SK-N-SH (cell line): ENCODE data around the gene CFTR. TPM values are rescaled to one million over a fixed set of nuclear protein-coding genes. Genes with fewer than 3 reads are reported as not detected.

Experiments used
- CTCF ChIA-PET: fragments of 300-600, 350-600 bp; formaldehyde crosslinking; extraction: SDS; loops from one replicate; lab custom pipeline; 2021; lab: Yijun Ruan, JAX
- POLR2A ChIA-PET: fragments of 350-600 bp; sonication (Branson Sonifier 250); formaldehyde crosslinking; extraction: SDS; loops from one replicate; lab custom pipeline; 2020; ENCODE audit warnings: antibody characterized with exemption, inconsistent platforms; lab: Yijun Ruan, JAX
- DNase-seq: peaks from one replicate; pipeline ENCODE4 v3.0.0; 2012
- H2AFZ ChIP-seq: fragments of 200-600 bp; sonication (generic); 2 replicates; pipeline ENCODE4 v1.8.1; 2016; ENCODE audit warnings: antibody characterized with exemption, mild to moderate bottlenecking, low read depth
- H3F3A ChIP-seq: fragments of 200-600 bp; sonication (generic); replicated peaks from 2 replicates; pipeline ENCODE3; 2016; ENCODE audit warnings: antibody characterized with exemption, mild to moderate bottlenecking; ENCODE audit not compliant: insufficient read depth
- H3K27ac ChIP-seq, 2 experiments: fragments of 200-500 bp in 1 of 2; fragments of 200-600 bp in 1 of 2; sonication (Bioruptor generic) in 1 of 2; sonication (generic), shearing (Covaris generic) in 1 of 2; 2 replicates each; pipeline versions ENCODE4 v1.5.1 to v1.6.1; 2014 to 2016; ENCODE audit warnings: low read depth in 2 of 2, inconsistent platforms in 1 of 2, low read length in 1 of 2, mild to moderate bottlenecking in 1 of 2, mixed read lengths in 1 of 2
- H3K27me3 ChIP-seq: fragments of 200-600 bp; sonication (generic), shearing (Covaris generic); 2 replicates; pipeline ENCODE4 v1.6.1; 2016; ENCODE audit warnings: mixed run types; ENCODE audit not compliant: insufficient read depth
- H3K36me3 ChIP-seq, 2 experiments: fragments of 200-500 bp in 1 of 2; fragments of 200-600 bp in 1 of 2; sonication (Bioruptor generic) in 1 of 2; sonication (generic) in 1 of 2; replicated peaks in 1 of 2; 2 replicates each; pipeline versions ENCODE3 to v1.5.1; 2014 to 2016; ENCODE audit warnings: low read length in 1 of 2, mild to moderate bottlenecking in 1 of 2; ENCODE audit not compliant: insufficient read depth in 2 of 2, control insufficient read depth in 1 of 2
- H3K4me1 ChIP-seq, 2 experiments: fragments of 200-500 bp in 1 of 2; fragments of 200-600 bp in 1 of 2; sonication (Bioruptor generic) in 1 of 2; sonication (generic), shearing (Covaris generic) in 1 of 2; 2 replicates each; pipeline versions ENCODE4 v1.5.1 to v1.6.1; 2014 to 2016; ENCODE audit warnings: low read depth in 1 of 2, low read length in 1 of 2, mixed run types in 1 of 2; ENCODE audit not compliant: insufficient read depth in 2 of 2, control insufficient read depth in 1 of 2
- H3K4me2 ChIP-seq: fragments of 200-600 bp; sonication (generic), shearing (Covaris generic); 2 replicates; pipeline ENCODE4 v1.6.1; 2017; ENCODE audit warnings: mixed run types
- H3K4me3 ChIP-seq, 2 experiments: fragments of 200-500 bp in 1 of 2; fragments of 200-600 bp in 1 of 2; sonication (Bioruptor generic) in 1 of 2; sonication (generic), shearing (Covaris generic) in 1 of 2; 2 replicates each; pipeline versions ENCODE4 v1.5.1 to v1.8.1; 2014 to 2016; ENCODE audit warnings: low read depth in 2 of 2, inconsistent platforms in 1 of 2, low read length in 1 of 2, mild to moderate bottlenecking in 1 of 2, mixed read lengths in 1 of 2, moderate library complexity in 1 of 2
- H3K79me2 ChIP-seq: fragments of 200-600 bp; sonication (generic); 2 replicates; pipeline ENCODE4 v1.8.1; 2017; ENCODE audit warnings: mild to moderate bottlenecking; ENCODE audit not compliant: insufficient read depth
- H3K9ac ChIP-seq: fragments of 200-600 bp; sonication (generic); 2 replicates; pipeline ENCODE4 v1.6.1; 2017; ENCODE audit warnings: mixed run types
- H3K9me2 ChIP-seq: fragments of 200-600 bp; sonication (generic); 2 replicates; pipeline ENCODE4 v1.6.1; 2017; ENCODE audit warnings: mixed run types
- H3K9me3 ChIP-seq: fragments of 200-600 bp; sonication (generic); 2 replicates; pipeline ENCODE4 v1.6.1; 2017; ENCODE audit warnings: mixed run types, mild to moderate bottlenecking, moderate library complexity
- H4K20me1 ChIP-seq: fragments of 200-600 bp; sonication (generic); 2 replicates; pipeline ENCODE4 v1.6.1; 2017; ENCODE audit warnings: mild to moderate bottlenecking, mixed run types; ENCODE audit not compliant: insufficient read depth
- EP300 ChIP-seq, 2 experiments: IDR thresholded peaks; 2 replicates each; pipeline versions ENCODE4 v1.4.0 to v1.6.1; 2012; ENCODE audit warnings: borderline replicate concordance in 1 of 2, low read depth in 1 of 2, low read length in 1 of 2
- EZH2phosphoT487 ChIP-seq: fragments of 200-600 bp; sonication (generic); IDR thresholded peaks from 2 replicates; pipeline ENCODE4 v1.6.1; 2017; ENCODE audit warnings: low read depth, mixed run types, mild to moderate bottlenecking, antibody characterized with exemption, moderate library complexity, borderline replicate concordance
- GABPA ChIP-seq: IDR thresholded peaks from 2 replicates; pipeline ENCODE4 v1.4.0; 2012; ENCODE audit warnings: low read depth, mild to moderate bottlenecking
- SMC3 ChIP-seq: IDR thresholded peaks from 2 replicates; pipeline ENCODE4 v1.6.1; 2012; ENCODE audit warnings: low read depth, low read length, improper control_type of control experiment
- TEAD4 ChIP-seq: IDR thresholded peaks from 2 replicates; pipeline ENCODE4 v1.4.0; 2012; ENCODE audit warnings: mild to moderate bottlenecking, borderline replicate concordance; ENCODE audit not compliant: insufficient read depth
- WGBS: methylation state at CpG from one replicate; pipeline ENCODE4 v1.1.6; 2017; ENCODE audit warnings: low lambda C conversion rate; 5-methylcytosine and 5-hydroxymethylcytosine counted together
- polyA plus RNA-seq, 3 experiments: library from polyadenylated mRNA; depleted of rRNA; stranded (reverse); fragments of >200 nt; gene quantifications; 2 replicates each; pipeline ENCODE4 v1.2.3, GENCODE V29; 2012
- TF ChIP-seq, protein P1 (sequence below): IDR thresholded peaks from 2 replicates; pipeline ENCODE4 v1.4.0; 2012; ENCODE audit warnings: low read depth
- TF ChIP-seq, protein P2 (sequence below): fragments of 200-600 bp; sonication (generic); IDR thresholded peaks from 2 replicates; pipeline ENCODE4 v1.6.1; 2017; ENCODE audit warnings: antibody characterized with exemption, mild to moderate bottlenecking, moderate library complexity
- TF ChIP-seq, protein P3 (sequence below): fragments of 150-350 bp; IDR thresholded peaks from 2 replicates; pipeline ENCODE4 v1.6.1; 2017; ENCODE audit warnings: antibody characterized with exemption, low read length, low read depth, borderline replicate concordance

The CFTR gene
- polyA plus RNA-seq, 1 of the 3 experiments (the other 2 are of a cell fraction): not detected

DNA sequence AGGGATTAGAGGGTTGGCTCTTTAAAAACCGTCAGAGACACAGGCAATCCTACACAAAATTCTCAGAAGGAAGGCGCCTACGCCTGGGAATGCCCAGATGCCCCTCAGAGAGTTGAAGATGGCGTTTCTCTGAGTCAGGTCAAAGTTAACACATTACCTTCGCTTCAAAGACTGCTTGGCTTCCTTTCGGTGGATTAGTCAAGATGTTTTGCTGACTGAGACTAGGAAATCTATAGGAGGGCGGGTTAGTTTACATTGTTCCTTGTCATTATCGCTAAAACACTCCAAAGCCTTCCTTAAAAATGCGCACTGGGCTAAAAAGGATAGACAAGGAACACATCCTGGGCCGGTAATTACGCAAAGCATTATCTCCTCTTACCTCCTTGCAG is 995 bp upstream of the CFTR start:
- Histone ChIP-seq H3K36me3 (no peaks in the 10 kb centered on the region), H3K4me1 (no peaks in the 10 kb centered on the region), H3K27me3 (peaks cover 18% of the 10 kb centered on the region), H3K4me3 (no peak overlapping the region), H3K79me2 (no peaks in the 10 kb centered on the region), H3K27ac (no peak overlapping the region), H3K4me2 (no peak overlapping the region; the same call in 1 of the 2 replicates), H3K9ac (no peak overlapping the region), H2AFZ (no peak overlapping the region), H4K20me1 (no peaks in the 10 kb centered on the region), H3K9me3 (no peaks in the 10 kb centered on the region)
- WGBS: 14% methylated on average over 11 of the region's 11 CpGs
- TF ChIP-seq EP300 (IDR thresholded peaks at IDR 0.05; ENCODE audit: borderline replicate concordance in 1 of 2, low read depth in 1 of 2, low read length in 1 of 2) (no peak), EZH2phosphoT487 (0 out of 2 replicates have a peak, but pooled peaks have one; percentile 19)
- TF ChIP-seq, all 33 proteins: peak for 1
- ChIA-PET POLR2A (no interaction called here), CTCF (no interaction called here)
- H3K9me2 ChIP-seq: no peaks in the 10 kb centered on the region
- no peak for DNase-seq
- H3F3A ChIP-seq: no peaks in the 10 kb centered on the region

DNA sequence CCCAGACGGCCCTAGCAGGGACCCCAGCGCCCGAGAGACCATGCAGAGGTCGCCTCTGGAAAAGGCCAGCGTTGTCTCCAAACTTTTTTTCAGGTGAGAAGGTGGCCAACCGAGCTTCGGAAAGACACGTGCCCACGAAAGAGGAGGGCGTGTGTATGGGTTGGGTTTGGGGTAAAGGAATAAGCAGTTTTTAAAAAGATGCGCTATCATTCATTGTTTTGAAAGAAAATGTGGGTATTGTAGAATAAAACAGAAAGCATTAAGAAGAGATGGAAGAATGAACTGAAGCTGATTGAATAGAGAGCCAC is 184 bp downstream of the CFTR start:
- Histone ChIP-seq H3K9me3 (no peaks in the 10 kb centered on the region), H3K27me3 (peaks cover 18% of the 10 kb centered on the region), H3K27ac (no peak overlapping the region), H4K20me1 (no peaks in the 10 kb centered on the region), H3K4me3 (no peak overlapping the region), H3F3A (no peaks in the 10 kb centered on the region), H3K4me1 (no peaks in the 10 kb centered on the region), H3K79me2 (no peaks in the 10 kb centered on the region), H3K4me2 (no peak overlapping the region), H2AFZ (no peak overlapping the region), H3K36me3 (no peaks in the 10 kb centered on the region), H3K9ac (no peak overlapping the region), H3K9me2 (no peaks in the 10 kb centered on the region)
- ChIA-PET POLR2A (no interaction called here), CTCF (interaction anchor here (1.4 kb wide), 1 partner anchor 21 kb away, joined by 10 read pairs; no protein-coding TSS in a partner anchor)
- WGBS: 2% methylated on average over 11 of the region's 11 CpGs
- no peak for TF ChIP-seq TEAD4
- TF ChIP-seq, protein P1, sequence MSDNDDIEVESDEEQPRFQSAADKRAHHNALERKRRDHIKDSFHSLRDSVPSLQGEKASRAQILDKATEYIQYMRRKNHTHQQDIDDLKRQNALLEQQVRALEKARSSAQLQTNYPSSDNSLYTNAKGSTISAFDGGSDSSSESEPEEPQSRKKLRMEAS: no peak
- TF ChIP-seq, protein P2, sequence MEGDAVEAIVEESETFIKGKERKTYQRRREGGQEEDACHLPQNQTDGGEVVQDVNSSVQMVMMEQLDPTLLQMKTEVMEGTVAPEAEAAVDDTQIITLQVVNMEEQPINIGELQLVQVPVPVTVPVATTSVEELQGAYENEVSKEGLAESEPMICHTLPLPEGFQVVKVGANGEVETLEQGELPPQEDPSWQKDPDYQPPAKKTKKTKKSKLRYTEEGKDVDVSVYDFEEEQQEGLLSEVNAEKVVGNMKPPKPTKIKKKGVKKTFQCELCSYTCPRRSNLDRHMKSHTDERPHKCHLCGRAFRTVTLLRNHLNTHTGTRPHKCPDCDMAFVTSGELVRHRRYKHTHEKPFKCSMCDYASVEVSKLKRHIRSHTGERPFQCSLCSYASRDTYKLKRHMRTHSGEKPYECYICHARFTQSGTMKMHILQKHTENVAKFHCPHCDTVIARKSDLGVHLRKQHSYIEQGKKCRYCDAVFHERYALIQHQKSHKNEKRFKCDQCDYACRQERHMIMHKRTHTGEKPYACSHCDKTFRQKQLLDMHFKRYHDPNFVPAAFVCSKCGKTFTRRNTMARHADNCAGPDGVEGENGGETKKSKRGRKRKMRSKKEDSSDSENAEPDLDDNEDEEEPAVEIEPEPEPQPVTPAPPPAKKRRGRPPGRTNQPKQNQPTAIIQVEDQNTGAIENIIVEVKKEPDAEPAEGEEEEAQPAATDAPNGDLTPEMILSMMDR: no peak
- TF ChIP-seq GABPA: no peak
- TF ChIP-seq, protein P3, sequence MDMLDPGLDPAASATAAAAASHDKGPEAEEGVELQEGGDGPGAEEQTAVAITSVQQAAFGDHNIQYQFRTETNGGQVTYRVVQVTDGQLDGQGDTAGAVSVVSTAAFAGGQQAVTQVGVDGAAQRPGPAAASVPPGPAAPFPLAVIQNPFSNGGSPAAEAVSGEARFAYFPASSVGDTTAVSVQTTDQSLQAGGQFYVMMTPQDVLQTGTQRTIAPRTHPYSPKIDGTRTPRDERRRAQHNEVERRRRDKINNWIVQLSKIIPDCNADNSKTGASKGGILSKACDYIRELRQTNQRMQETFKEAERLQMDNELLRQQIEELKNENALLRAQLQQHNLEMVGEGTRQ: no peak
- no peak for TF ChIP-seq SMC3
- DNase-seq: no peak
